SK-N-MC (cell line): ENCODE measurements around the gene PLA2G15.

Experiments used
- DNase-seq: peaks from one replicate; pipeline ENCODE4 v3.0.0-alpha.2; 2011; ENCODE audit warnings: low read depth, low spot score
- H3K27ac ChIP-seq: fragments of 200-600 bp; sonication (generic); 2 replicates; pipeline ENCODE4 v1.5.1; 2016; ENCODE audit warnings: mixed run types
- H3K36me3 ChIP-seq: fragments of 200-600 bp; sonication (generic); 2 replicates; pipeline ENCODE4 v1.6.1; 2017; ENCODE audit warnings: antibody characterized with exemption, low read length, mixed read lengths; ENCODE audit not compliant: insufficient read depth
- H3K4me3 ChIP-seq: fragments of 200-600 bp; sonication (generic); 2 replicates; pipeline ENCODE4 v1.5.1; 2016
- H3K9ac ChIP-seq: fragments of 200-600 bp; sonication (generic); 2 replicates; pipeline ENCODE4 v1.8.0; 2017; ENCODE audit warnings: mixed run types, mixed read lengths; ENCODE audit not compliant: insufficient read length
- H3K9me3 ChIP-seq: fragments of 200-600 bp; sonication (generic); 2 replicates; pipeline ENCODE4 v1.6.1; 2017; ENCODE audit warnings: low read depth, mild to moderate bottlenecking, antibody characterized with exemption, low read length, moderate library complexity, mixed read lengths
- EZH2 ChIP-seq: fragments of 200-600 bp; sonication (generic); IDR thresholded peaks from one replicate; pipeline ENCODE4 v1.6.1; 2017; ENCODE audit warnings: antibody characterized with exemption
- FOXP2 ChIP-seq: optimal IDR thresholded peaks from 2 replicates; pipeline ENCODE3; 2011; ENCODE audit warnings: mild to moderate bottlenecking, moderate library complexity; ENCODE audit not compliant: insufficient read depth; ENCODE audit errors: extremely low read length, control extremely low read depth
- POLR2AphosphoS5 ChIP-seq: IDR thresholded peaks from 2 replicates; pipeline ENCODE4 v1.6.1; 2012; ENCODE audit warnings: mild to moderate bottlenecking, low read depth, low read length, borderline replicate concordance

The PLA2G15 gene

DNA sequence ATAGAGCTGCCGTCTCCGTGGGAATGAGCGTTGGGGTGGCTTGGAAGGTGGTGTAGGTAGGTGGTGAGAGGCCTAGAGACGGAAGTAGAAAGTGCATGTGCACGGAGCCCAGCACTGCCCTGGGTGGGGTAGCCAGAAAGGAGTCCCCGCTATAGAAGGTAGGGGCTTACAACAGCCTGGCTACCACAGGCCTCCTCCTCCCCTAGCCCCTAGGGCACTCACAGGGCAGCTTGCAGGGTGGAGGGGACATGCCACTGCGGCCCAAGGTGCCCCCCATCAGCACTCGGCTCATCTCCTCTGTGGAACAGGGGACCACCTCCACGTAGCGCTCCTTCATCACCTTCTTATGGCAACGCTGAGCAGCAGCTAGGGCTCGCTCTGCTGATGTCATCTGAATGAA, 14.2 kb upstream of the PLA2G15 start:
- DNase-seq, result no peak
- Histone ChIP-seq H3K9ac (no peak overlapping the region), H3K4me3 (no peak overlapping the region), H3K27ac (no peak overlapping the region), H3K36me3 (no peaks in the 10 kb centered on the region), H3K9me3 (no peaks in the 10 kb centered on the region)
- no peak for TF ChIP-seq FOXP2
- TF ChIP-seq EZH2, result no peak
- TF ChIP-seq POLR2AphosphoS5, result no peak

DNA sequence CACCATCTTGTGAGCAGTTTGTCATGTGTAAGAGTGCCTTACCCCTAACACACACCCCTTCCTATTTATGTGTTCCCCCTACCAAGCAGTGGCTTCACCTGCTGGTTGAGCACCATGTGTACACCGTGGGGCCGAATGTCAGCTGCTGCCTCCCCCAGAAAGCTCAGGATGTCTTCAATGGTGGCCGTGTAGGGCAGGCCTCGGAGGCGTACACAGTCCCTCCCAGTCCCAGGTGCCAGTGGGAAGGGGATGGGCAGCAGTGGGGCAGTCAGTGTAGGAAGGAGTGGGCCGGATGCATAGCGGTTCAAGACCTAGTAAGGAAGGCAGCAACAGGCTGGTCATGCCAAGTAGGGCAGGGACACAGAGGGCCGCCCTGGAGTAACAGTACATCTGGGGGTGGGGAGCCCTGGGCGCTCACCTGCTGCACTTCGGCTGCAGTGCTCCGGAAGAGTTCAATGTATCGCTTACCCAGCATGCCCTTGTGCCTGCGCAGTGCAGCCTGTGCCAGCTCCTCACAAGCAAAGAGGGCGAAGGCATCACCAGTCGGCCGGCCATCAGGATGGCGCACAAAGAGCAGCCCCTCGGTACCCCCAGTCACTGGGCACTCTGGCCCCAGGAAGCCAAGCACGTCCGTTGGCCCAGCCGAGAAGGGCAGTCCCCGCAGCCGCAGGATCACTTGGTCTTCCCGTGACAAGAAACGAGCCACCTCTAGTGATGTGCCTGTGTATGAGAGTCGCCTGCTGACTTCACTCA, 13.6 kb upstream of the PLA2G15 start:
- Histone ChIP-seq H3K9ac (no peak overlapping the region), H3K9me3 (no peaks in the 10 kb centered on the region), H3K27ac (no peak overlapping the region), H3K36me3 (no peaks in the 10 kb centered on the region), H3K4me3 (no peak overlapping the region)
- DNase-seq, result no peak
- TF ChIP-seq FOXP2 (no peak), EZH2 (no peak), POLR2AphosphoS5 (no peak)

DNA sequence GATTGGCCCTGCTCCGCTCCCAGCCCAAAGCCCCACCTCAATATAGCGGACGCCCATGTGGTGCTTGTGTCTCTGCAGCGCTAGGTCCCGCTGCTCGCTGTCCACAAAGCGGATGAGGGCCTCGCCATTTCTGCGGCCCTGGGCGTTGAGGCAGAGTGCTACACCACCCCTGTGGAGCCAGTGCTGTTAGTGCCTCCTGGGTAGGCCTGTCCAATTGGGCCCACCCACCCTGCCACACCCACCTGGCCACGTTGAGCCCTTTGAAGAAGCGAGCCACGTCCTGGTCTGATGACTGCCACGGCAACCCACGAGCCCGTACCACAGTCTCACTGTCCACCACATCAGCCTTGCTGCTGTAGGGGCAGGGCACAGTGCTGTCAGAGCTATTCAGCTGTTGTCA, 12.8 kb upstream of the PLA2G15 start:
- Histone ChIP-seq H3K4me3 (no peak overlapping the region), H3K9me3 (no peaks in the 10 kb centered on the region), H3K36me3 (no peaks in the 10 kb centered on the region), H3K27ac (no peak overlapping the region), H3K9ac (no peak overlapping the region)
- no peak for DNase-seq
- no peak for TF ChIP-seq FOXP2

DNA sequence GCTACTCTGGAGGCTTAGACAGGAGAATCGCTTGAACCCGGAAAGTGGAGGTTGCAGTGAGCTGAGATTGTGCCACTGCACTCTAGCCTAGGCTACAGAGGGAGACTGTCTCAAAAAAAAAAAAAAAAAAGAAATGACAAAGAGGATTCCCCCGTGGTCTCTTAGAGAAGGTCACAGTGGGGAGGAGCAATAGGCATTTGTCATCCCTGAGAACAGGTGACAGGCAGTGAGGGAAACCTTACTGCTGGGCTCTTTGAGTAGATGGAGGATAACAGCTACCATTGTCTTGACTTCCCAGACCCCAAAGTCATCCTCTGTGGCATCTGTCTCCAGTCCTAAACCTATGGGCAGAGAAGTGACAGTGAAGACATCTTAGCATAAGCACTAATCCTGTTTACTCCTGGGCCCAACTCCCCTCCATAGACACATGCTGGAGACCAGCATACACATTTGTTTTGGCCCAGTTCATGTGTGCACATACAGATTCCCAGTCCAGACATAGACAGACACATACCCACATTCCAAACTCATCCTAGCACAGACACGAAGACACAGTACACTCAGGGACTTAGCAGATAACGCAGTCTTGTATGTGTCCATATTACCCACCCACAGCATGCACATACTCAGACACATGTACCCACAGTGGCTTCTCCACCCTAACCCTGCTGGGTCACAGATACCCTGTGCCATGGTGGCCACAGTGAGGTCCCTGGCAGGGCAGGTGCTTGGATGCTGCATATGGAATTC, 11.9 kb upstream of the PLA2G15 start:
- no peak overlapping the region for H3K9ac ChIP-seq

DNA sequence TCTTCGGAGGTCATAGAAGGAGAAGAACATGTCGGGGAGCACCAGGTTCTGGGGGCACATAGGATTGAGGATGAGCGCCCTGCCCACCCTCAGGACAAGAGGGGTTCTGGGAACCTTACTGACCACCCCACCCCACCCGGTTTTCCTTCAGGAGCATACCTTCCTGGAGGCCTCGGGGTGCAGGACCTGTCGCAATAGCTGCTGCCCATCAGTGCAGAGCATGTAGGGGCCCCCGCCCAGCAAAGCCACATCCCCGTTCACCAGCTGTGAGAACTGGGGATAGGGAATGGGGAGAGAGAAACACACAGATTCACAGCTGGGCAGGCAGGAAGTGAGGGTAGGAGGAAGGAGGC, 11.4 kb upstream of the PLA2G15 start:
- Histone ChIP-seq H3K9me3 (no peaks in the 10 kb centered on the region), H3K27ac (no peak overlapping the region), H3K9ac (no peak overlapping the region), H3K36me3 (no peaks in the 10 kb centered on the region), H3K4me3 (no peak overlapping the region)
- DNase-seq, result no peak
- no peak for TF ChIP-seq POLR2AphosphoS5
- no peak for TF ChIP-seq FOXP2
- TF ChIP-seq EZH2, result no peak

More for the DNA sequence above, 11.9 kb upstream of the PLA2G15 start:
- no peaks in the 10 kb centered on the region for H3K9me3 ChIP-seq
- TF ChIP-seq POLR2AphosphoS5 (no peak), FOXP2 (no peak), EZH2 (no peak)
- no peaks in the 10 kb centered on the region for H3K36me3 ChIP-seq
- H3K4me3 ChIP-seq, result no peak overlapping the region
- no peak overlapping the region for H3K27ac ChIP-seq
- no peak for DNase-seq

DNA sequence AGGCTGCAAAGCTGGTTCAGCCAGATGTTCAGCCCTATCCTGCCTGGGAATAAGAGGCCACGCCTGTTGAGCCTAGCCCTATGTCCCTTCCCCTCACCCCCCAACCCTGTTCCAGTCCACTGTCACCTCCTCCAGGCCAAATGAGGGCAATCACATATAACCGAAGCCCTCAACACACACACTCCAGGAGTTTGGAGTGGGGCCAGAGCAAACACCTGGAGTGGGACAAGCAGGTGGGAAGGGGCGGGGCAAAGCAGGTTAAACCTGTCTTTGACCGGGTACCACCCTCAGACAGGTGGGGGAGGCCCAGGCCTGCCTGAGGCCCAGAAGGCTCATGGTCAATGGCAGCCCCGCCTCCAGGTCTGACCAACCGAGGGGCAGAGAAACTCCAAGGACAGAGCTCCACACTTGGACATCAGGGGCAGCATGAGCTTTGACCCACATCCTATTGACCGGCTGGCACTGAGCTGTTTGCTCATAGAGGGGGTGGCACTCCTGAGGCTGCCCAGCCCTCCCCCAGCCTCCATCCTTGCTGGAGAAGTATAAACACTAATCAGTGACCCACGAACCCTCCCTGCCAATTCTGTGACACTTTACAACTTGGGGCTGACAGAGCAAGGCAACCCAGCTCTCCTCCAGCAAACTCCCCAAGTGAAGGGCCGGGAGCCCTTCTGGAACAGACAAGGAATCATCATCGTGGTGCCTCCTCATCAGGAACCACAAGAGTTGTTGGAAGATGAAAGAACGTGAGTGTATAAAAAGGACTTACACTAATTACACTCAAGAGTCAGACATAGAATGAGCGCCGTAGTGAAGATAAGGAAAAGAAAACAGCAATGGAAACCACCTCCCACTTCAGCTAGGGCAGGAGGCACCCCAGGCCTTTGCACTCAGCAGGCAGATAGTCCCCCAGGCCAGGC, 10.7 kb upstream of the PLA2G15 start:
- no peaks in the 10 kb centered on the region for H3K9me3 ChIP-seq
- TF ChIP-seq FOXP2, result no peak
- no peak for TF ChIP-seq POLR2AphosphoS5
- DNase-seq, result no peak
- no peak overlapping the region for H3K4me3 ChIP-seq
- no peak overlapping the region for H3K27ac ChIP-seq
- H3K9ac ChIP-seq, result no peak overlapping the region
- H3K36me3 ChIP-seq, result no peaks in the 10 kb centered on the region

DNA sequence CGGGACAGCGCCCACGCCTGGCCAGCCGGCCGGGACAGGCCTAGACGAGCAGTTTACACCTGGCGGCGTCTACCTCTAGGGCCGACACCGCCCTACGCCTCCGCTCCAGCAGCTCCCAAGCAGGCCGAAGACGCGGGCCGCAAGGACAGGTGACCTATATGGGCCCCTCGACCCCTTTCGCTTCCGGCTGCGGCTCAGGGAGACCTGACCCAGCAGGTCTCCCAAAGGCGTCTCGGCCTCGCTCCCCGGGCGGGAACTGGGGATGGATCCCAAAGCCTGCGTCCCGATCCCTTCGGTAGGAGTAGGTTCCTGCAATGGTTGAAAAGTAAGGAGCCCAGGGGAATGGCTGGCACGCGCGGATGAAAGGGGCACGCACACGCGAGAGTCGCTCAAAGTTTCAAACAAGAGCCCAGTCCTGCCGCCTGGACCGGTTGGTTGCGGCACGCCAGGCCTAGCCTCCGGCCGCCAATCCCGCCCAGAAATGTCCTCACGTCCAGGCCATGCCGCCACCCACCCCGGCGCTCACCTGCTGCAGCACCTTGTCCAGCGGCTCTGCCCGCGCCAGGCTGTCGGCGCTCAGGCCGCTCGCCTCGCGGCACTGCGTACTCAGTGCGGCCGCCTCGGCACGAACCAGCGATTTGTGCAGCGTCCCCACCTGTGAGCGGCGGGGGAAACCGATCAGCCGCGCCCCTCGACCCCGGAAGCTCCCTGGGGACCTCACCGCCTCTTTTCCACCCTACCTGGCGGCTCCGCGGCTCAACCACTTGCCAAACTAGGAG, 9.9 kb upstream of the PLA2G15 start:
- Histone ChIP-seq H3K4me3 (no peak overlapping the region), H3K9ac (no peak overlapping the region), H3K27ac (no peak overlapping the region), H3K9me3 (no peaks in the 10 kb centered on the region), H3K36me3 (no peaks in the 10 kb centered on the region)
- TF ChIP-seq POLR2AphosphoS5 (no peak), FOXP2 (no peak), EZH2 (no peak)
- no peak for DNase-seq

DNA sequence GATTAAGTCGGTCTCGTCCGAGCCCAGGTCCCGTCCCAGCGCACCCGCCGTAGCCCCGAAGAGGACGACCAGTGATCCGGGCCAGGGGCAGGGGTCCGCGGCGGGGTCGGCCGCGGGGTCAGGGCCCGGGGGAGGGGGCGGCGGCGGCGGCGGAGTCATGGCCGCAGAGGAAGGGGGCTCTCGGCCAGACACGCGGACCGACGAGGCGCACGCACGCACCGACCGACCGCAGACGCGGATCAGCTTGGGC, 9.4 kb upstream of the PLA2G15 start, which contains the start of gene ESRP2:
TSS of gene ESRP2 (minus strand) at position 241 of the 250 bp plus-strand sequence. CDS start at position 159, 82 bp downstream.
- peak within 1 kb of the TSS; percentile 63 for H3K9ac ChIP-seq
- no peaks in the 10 kb centered on the region for H3K36me3 ChIP-seq
- no peak for TF ChIP-seq POLR2AphosphoS5
- no peak for TF ChIP-seq FOXP2
- H3K27ac ChIP-seq, result peak within 1 kb of the TSS; percentile 83
- DNase-seq, result no peak
- peak within 1 kb of the TSS; percentile 74 for H3K4me3 ChIP-seq
- H3K9me3 ChIP-seq, result no peaks in the 10 kb centered on the region
